T-cell (primary cell): ENCODE results near the gene ZFHX3. TPM values are rescaled to one million over a fixed set of nuclear protein-coding genes. Genes with fewer than 3 reads are reported as not detected.

ENCODE experiments used
- ATAC-seq, 4 experiments: fragments of 200-7000 bp in 3 of 4; fragments of 150-1000 bp in 1 of 4; cut with Tn5 transposase; replicated peaks in 1 of 4; 1 replicate in 3 of 4; 2 replicates in 1 of 4; pipeline ENCODE4 v1.10.0; 2021; ENCODE audit warnings: moderate library complexity in 3 of 4, mild to moderate bottlenecking in 2 of 4, moderate number of reproducible peaks in 1 of 4
- CTCF ChIA-PET, 2 donors: fragments of 300-600 bp; sonication (Branson Sonifier 250); formaldehyde crosslinking; loops; one replicate each; lab custom pipeline; 2022; ENCODE audit warnings: antibody characterized with exemption in 2 of 2; lab: Charles Lee
- POLR2A ChIA-PET, 2 donors: fragments of 300-600 bp; sonication (Branson Sonifier 250); formaldehyde crosslinking; loops; one replicate each; lab custom pipeline; 2022; ENCODE audit warnings: antibody characterized with exemption in 2 of 2; lab: Charles Lee
- DNase-seq, 35 experiments: peaks; one replicate each; pipeline versions ENCODE4 v3.0.0 to v3.0.0-alpha.2; 2013 to 2023
- H3K27ac ChIP-seq: one replicate; pipeline ENCODE4 v1.5.1; 2013; ENCODE audit warnings: low read length
- H3K27me3 ChIP-seq, 2 experiments: replicated peaks in 1 of 2; 1 replicate in 1 of 2; 2 replicates in 1 of 2; pipeline versions ENCODE4 v1.6.1 to v1.7.0; 2013; ENCODE audit warnings: low read length in 1 of 2, mixed read lengths in 1 of 2; ENCODE audit not compliant: control insufficient read depth in 2 of 2, insufficient read depth in 2 of 2; ENCODE audit errors: extremely low read depth in 1 of 2
- H3K36me3 ChIP-seq, 2 donors: 1 replicate in 1 of 2; 2 replicates in 1 of 2; pipeline versions ENCODE4 v1.6.1 to v1.7.0; 2013; ENCODE audit warnings: low read length in 1 of 2; ENCODE audit not compliant: control insufficient read depth in 2 of 2, insufficient read depth in 1 of 2; ENCODE audit errors: extremely low read depth in 1 of 2
- H3K4me1 ChIP-seq, 2 experiments: 1 replicate in 1 of 2; 2 replicates in 1 of 2; pipeline versions ENCODE4 v1.6.1 to v1.7.0; 2013; ENCODE audit warnings: low read length in 2 of 2, mixed read lengths in 1 of 2; ENCODE audit not compliant: insufficient read depth in 2 of 2, control insufficient read depth in 1 of 2; ENCODE audit errors: extremely low read depth in 1 of 2
- H3K4me3 ChIP-seq, 2 donors: 1 replicate in 1 of 2; 2 replicates in 1 of 2; pipeline versions ENCODE4 v1.5.1 to v1.7.0; 2013; ENCODE audit warnings: mild to moderate bottlenecking in 2 of 2, low read length in 1 of 2, moderate library complexity in 1 of 2; ENCODE audit not compliant: control insufficient read depth in 1 of 2; ENCODE audit errors: extremely low read depth in 1 of 2
- H3K9me3 ChIP-seq: 2 replicates; pipeline ENCODE4 v1.7.0; 2013
- H3K27ac Mint-ChIP-seq, 2 donors: one replicate each; pipeline ENCODE4 v1.8.0; 2020 to 2021; ENCODE audit warnings: mild to moderate bottlenecking in 2 of 2, mixed read lengths in 2 of 2
- H3K27me3 Mint-ChIP-seq, 2 donors: one replicate each; pipeline ENCODE4 v1.8.0; 2021 to 2022; ENCODE audit warnings: mixed read lengths in 2 of 2
- H3K36me3 Mint-ChIP-seq: one replicate; pipeline ENCODE4 v1.8.0; 2021; ENCODE audit warnings: mixed read lengths
- H3K4me1 Mint-ChIP-seq, 3 donors: one replicate each; pipeline ENCODE4 v1.8.0; 2020 to 2022; ENCODE audit warnings: mixed read lengths in 3 of 3, mild to moderate bottlenecking in 1 of 3
- H3K4me3 Mint-ChIP-seq, 3 donors: one replicate each; pipeline ENCODE4 v1.8.0; 2020 to 2022; ENCODE audit warnings: mild to moderate bottlenecking in 3 of 3, mixed read lengths in 3 of 3, moderate library complexity in 3 of 3
- H3K9me3 Mint-ChIP-seq, 3 donors: one replicate each; pipeline ENCODE4 v1.8.0; 2020 to 2022; ENCODE audit warnings: mixed read lengths in 3 of 3
- WGBS: methylation state at CpG from one replicate; pipeline ENCODE4 v1.1.5; 2013; ENCODE audit warnings: missing lambda C conversion rate; ENCODE audit not compliant: insufficient coverage; 5-methylcytosine and 5-hydroxymethylcytosine counted together
- total RNA-seq, 35 experiments: library from RNA in 6 of 35; stranded (reverse) in 6 of 35; fragments of 120-200 nt in 1 of 35; gene quantifications; one replicate each; pipeline versions ENCODE4 v1.2.1 to v1.2.4 and lab custom pipeline; 2013 to 2026

ZFHX3 gene
- total RNA-seq, 5 donors from 2014 or later (not counting 1 experiment from before 2014, with no cell fraction given) = 0.35 to 2.1 (median 1.0) TPM

GRCh38 chr16:72760581-72760980 lies 287.3 kb downstream of the ZFHX3 start:
- Mint-ChIP-seq H3K27ac (no peak overlapping the region), H3K4me1 (no peaks in the 10 kb centered on the region), H3K4me3 (no peak overlapping the region), H3K27me3 (no peaks in the 10 kb centered on the region), H3K9me3 (peaks cover 7 to 16% (median 11%) of the 10 kb centered on the region in 3 donors), H3K36me3 (peaks cover 6% of the 10 kb centered on the region)
- Histone ChIP-seq H3K36me3 (no peaks in the 10 kb centered on the region), H3K27ac (no peak overlapping the region), H3K4me1 (no peaks in the 10 kb centered on the region), H3K9me3 (no peaks in the 10 kb centered on the region), H3K27me3 (no peaks in the 10 kb centered on the region), H3K4me3 (no peak overlapping the region)
- no peak for ATAC-seq
- POLR2A ChIA-PET = no interaction called here
- CTCF ChIA-PET = no interaction called here
- DNase-seq = no peak

- WGBS = no CpG with 5 or more reads among the region's 2 CpGs
- peaks cover 2% of the 10 kb centered on the region for H3K36me3 Mint-ChIP-seq
- POLR2A ChIA-PET = no interaction called here
- Histone ChIP-seq H3K4me3 (no peak overlapping the region), H3K4me1 (no peaks in the 10 kb centered on the region), H3K9me3 (no peaks in the 10 kb centered on the region), H3K36me3 (no peaks in the 10 kb centered on the region), H3K27ac (no peak overlapping the region), H3K27me3 (no peaks in the 10 kb centered on the region)
- H3K4me1 Mint-ChIP-seq = no peaks in the 10 kb centered on the region
- peaks cover 7 to 16% (median 11%) of the 10 kb centered on the region in 3 donors for H3K9me3 Mint-ChIP-seq
- ATAC-seq (no peak), DNase-seq (no peak)
- no peaks in the 10 kb centered on the region for H3K27me3 Mint-ChIP-seq
- CTCF ChIA-PET = interaction anchor here in 1 of 2 donors (0.9 kb wide), 1 partner anchor 79 kb away, joined by 3 read pairs; no protein-coding TSS in a partner anchor
- H3K27ac Mint-ChIP-seq = no peak overlapping the region
- H3K4me3 Mint-ChIP-seq = no peak overlapping the region
These were observed 294.0 kb downstream of the ZFHX3 start for GRCh38 chr16:72753881-72754280.

GRCh38 chr16:72752004-72752695 lies 295.8 kb downstream of the ZFHX3 start:
- Mint-ChIP-seq H3K27me3 (no peaks in the 10 kb centered on the region), H3K9me3 (peaks cover 3 to 5% (median 4%) of the 10 kb centered on the region in 3 donors), H3K4me1 (no peaks in the 10 kb centered on the region), H3K4me3 (no peak overlapping the region), H3K27ac (no peak overlapping the region), H3K36me3 (peaks cover 2% of the 10 kb centered on the region)
- CTCF ChIA-PET = no interaction called here
- POLR2A ChIA-PET = no interaction called here
- WGBS = no CpG with 5 or more reads among the region's 7 CpGs
- no peaks in the 10 kb centered on the region for H3K27me3 ChIP-seq
- no peak overlapping the region for H3K4me3 ChIP-seq
- no peak for DNase-seq
- H3K4me1 ChIP-seq = no peaks in the 10 kb centered on the region
- H3K36me3 ChIP-seq = no peaks in the 10 kb centered on the region
- no peaks in the 10 kb centered on the region for H3K9me3 ChIP-seq
- no peak overlapping the region for H3K27ac ChIP-seq
- ATAC-seq = no peak

GRCh38 chr16:72751076-72751475 lies 296.9 kb downstream of the ZFHX3 start:
- Mint-ChIP-seq H3K27ac (no peak overlapping the region), H3K9me3 (peaks cover 1 to 2% (median 1%) of the 10 kb centered on the region in 3 donors), H3K36me3 (peaks cover 2% of the 10 kb centered on the region), H3K27me3 (no peaks in the 10 kb centered on the region), H3K4me1 (no peaks in the 10 kb centered on the region), H3K4me3 (no peak overlapping the region)
- ATAC-seq (no peak), DNase-seq (no peak)
- H3K36me3 ChIP-seq = no peaks in the 10 kb centered on the region
- H3K27me3 ChIP-seq = no peaks in the 10 kb centered on the region
- 94% methylated on average over 2 of the region's 3 CpGs for WGBS
- CTCF ChIA-PET = no interaction called here
- no peaks in the 10 kb centered on the region for H3K4me1 ChIP-seq
- no peak overlapping the region for H3K4me3 ChIP-seq
- no peak overlapping the region for H3K27ac ChIP-seq
- POLR2A ChIA-PET = no interaction called here
- no peaks in the 10 kb centered on the region for H3K9me3 ChIP-seq

- no peak for DNase-seq
- Histone ChIP-seq H3K4me3 (no peak overlapping the region), H3K9me3 (no peaks in the 10 kb centered on the region), H3K27me3 (no peaks in the 10 kb centered on the region), H3K27ac (no peak overlapping the region), H3K36me3 (no peaks in the 10 kb centered on the region), H3K4me1 (no peaks in the 10 kb centered on the region)
- Mint-ChIP-seq H3K27me3 (no peaks in the 10 kb centered on the region), H3K4me3 (no peak overlapping the region), H3K36me3 (peaks cover 2% of the 10 kb centered on the region), H3K4me1 (no peaks in the 10 kb centered on the region), H3K27ac (no peak overlapping the region), H3K9me3 (no peaks in the 10 kb centered on the region)
- POLR2A ChIA-PET = no interaction called here
- no peak for ATAC-seq
- CTCF ChIA-PET = no interaction called here
These were observed 298.8 kb downstream of the ZFHX3 start for GRCh38 chr16:72749091-72749490.

GRCh38 chr16:72744076-72744793 lies 303.7 kb downstream of the ZFHX3 start:
- no peak for ATAC-seq
- no peaks in the 10 kb centered on the region for H3K4me1 Mint-ChIP-seq
- no CpG with 5 or more reads among the region's 2 CpGs for WGBS
- no peak overlapping the region for H3K4me3 Mint-ChIP-seq
- no peaks in the 10 kb centered on the region for H3K36me3 Mint-ChIP-seq
- no peaks in the 10 kb centered on the region for H3K27me3 Mint-ChIP-seq
- H3K27ac Mint-ChIP-seq = no peak overlapping the region
- H3K27me3 ChIP-seq = no peaks in the 10 kb centered on the region
- H3K36me3 ChIP-seq = no peaks in the 10 kb centered on the region
- ChIA-PET CTCF (no interaction called here), POLR2A (no interaction called here)
- H3K9me3 ChIP-seq = no peaks in the 10 kb centered on the region
- H3K4me3 ChIP-seq = no peak overlapping the region
- DNase-seq = no peak
- H3K27ac ChIP-seq = no peak overlapping the region
- H3K4me1 ChIP-seq = no peaks in the 10 kb centered on the region
- H3K9me3 Mint-ChIP-seq = no peaks in the 10 kb centered on the region
